HG03196 (cell line): ENCODE measurements around the gene NFIB.

Source experiments
- ATAC-seq: cut with Tn5 transposase; IDR thresholded peaks from one replicate; pipeline ENCODE4 v1.9.1; 2021; ENCODE audit not compliant: unreplicated experiment

The NFIB gene

GRCh38 chr9:14321517-14322130 is 7.7 kb upstream of the NFIB start:
- no peak for ATAC-seq

GRCh38 chr9:14320271-14321181 is 6.6 kb upstream of the NFIB start:
- no peak for ATAC-seq

DNA sequence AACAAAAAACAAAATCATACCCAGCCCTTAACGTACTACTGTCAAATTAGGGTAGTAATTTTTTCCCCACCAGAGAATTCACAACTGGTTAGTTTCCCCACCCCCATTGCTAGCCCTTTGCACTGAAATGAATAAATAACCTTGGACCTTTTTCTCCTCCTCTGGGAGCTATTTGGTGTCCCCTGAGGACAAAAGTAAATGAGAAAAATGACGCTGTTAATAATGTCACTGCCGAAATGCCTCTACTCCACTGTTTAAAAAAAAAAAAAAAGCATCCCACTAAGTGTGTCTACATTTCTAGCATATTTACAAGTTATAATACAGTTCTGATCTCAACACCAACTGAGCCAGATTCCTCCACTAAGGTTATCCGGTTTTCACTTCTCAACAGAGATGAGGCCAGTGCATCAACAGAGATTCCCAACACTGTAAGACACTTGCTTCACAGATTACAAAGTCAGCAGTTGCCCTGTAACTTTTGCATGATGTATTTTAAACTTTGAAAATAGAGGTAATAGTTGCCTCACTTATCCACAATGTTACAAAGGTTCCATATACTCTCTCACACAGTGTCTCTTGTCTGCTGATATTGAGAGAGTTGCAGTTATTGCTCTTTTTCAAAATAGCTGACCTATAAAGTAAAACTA is 5.1 kb upstream of the NFIB start:
- no peak for ATAC-seq

- no peak for ATAC-seq
Measured at GRCh38 chr9:14318361-14318760, 4.4 kb upstream of the NFIB start.

GRCh38 chr9:14317667-14318320 is 3.9 kb upstream of the NFIB start:
- ATAC-seq, result peak; percentile 29

- ATAC-seq, result no peak
Measured at GRCh38 chr9:14316602-14317300, 2.8 kb upstream of the NFIB start.

- no peak for ATAC-seq
Measured at GRCh38 chr9:14315875-14316601, 2.1 kb upstream of the NFIB start.

DNA sequence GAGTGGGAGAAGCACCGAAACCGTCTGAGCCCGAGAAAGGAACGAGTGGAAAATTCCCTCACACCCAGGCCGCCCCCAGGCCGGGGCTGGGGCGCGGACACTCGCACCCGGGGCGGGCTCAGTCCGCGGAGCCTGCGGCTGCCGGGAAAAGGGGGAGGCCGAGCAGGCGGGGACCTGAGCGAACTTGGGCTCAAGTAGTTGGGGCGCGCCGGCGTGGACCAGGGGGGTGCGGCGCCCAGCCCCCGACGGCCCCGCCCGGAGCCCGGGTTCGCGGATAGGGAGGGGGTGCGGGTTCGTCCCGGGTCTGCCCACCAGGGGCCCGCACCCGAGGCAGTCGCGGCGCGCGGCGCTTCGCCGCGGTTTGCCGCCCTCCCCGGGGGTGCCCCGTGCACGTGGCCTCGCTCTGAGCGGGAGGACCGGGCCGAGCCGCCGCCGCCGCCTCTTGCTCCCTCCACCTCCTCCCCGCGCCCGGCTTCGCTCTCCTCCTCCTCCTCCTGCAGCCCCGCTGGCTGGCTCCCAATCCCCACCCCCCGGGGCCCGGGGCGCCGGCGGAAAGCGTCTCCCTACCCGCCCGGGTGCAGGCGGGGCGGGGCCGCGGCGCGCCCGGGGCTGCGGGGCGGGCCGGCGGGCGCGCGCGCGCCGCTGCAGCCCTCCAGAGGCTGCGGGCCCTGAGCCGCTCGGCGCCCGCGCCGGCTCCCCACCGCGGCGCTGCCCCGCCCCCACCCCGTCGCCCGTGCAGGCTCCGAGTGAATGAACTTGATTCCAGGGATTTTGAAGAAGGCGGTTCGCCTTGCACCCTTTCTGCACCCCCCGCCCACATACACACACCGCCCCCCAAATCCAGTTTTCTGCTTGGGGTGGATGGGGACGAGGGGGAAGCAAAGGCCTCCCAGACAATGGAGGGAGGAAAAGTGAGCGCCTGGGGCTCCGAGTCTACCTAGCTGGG is 1.3 kb upstream of the NFIB start:
- ATAC-seq, result peak; percentile 34

DNA sequence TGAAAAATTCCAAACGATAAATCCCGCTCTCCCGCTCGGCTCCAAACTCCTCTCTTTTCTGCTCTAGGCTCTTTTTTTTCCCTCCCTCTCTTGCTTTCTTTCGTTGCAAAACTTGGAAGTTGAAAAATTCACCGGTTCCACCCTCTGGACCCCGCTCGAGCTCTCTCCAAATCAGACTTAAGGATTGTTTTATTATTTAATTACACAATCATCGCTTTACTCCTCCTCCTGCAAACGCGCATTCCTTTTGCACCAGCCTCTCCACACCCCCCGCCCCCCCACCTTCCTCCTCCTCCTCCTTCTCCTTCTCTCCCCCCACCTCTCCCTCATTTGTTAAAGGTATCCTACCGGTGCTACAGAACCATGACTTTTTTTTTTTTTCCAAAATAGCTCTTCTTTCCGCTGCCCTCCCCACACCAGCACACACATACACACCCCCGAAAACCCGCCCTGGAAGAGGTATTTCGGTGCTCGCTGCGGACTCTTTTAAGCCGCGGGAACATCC is 535 bp upstream of the NFIB start:
- no peak for ATAC-seq

DNA sequence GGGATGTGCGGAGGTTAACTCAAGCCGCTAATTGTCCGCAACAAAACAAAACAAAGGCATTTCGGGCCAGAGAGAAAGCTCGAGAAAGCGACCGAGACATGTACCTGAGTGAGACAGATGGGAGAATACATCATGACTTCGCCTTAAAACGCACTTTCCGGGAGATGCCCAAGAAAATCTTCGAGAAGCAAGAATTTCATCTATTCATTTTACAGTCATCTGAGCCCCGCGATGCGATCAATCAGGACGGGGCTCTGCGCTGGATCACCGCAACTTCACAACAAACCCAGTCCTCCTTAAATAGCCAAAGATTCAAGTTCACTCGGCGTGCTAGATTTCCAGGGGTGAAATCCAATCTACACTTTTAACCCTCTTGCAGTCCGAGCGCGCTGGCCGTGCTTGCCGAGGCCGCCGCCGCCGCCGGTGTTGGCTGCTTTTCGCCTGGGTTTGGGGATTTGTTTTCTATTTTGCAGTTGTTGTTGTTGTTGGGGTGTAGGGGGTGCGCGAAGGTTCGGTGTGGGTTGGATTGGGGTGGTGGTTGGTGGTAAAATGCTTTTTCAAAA is 482 bp downstream of the NFIB start:
- no peak for ATAC-seq

DNA sequence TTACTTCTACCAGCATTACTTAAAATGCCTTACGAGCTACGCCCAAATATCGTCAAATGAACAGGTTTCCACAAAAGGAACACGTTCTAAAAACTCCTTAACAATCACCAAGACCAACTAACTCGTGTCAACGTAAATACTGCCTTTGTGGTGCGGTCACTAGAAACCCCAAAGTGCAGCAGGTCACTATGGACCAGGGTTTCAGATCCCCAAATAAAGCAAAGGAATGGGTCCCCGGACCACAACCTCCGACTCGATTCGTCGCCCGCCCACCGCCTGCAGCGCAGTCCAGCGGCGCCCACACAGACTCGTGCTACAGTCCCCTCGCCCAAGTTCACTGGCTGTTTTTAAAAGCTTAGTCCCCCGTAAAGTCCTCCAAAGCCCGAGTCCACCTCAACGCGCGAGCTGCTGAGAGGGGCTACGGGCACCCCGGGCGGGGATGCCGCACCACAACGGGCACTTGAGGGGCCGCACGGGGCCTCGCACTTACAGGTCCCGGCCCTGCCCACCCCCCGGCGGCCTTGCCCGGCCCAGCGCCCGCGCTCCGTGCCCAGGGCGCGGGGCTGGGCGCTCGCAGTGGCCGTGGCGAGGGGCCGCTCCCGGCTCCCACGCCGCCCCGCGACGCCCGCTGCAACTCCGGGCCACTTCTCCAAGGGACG is 1.1 kb downstream of the NFIB start:
- ATAC-seq, result no peak

DNA sequence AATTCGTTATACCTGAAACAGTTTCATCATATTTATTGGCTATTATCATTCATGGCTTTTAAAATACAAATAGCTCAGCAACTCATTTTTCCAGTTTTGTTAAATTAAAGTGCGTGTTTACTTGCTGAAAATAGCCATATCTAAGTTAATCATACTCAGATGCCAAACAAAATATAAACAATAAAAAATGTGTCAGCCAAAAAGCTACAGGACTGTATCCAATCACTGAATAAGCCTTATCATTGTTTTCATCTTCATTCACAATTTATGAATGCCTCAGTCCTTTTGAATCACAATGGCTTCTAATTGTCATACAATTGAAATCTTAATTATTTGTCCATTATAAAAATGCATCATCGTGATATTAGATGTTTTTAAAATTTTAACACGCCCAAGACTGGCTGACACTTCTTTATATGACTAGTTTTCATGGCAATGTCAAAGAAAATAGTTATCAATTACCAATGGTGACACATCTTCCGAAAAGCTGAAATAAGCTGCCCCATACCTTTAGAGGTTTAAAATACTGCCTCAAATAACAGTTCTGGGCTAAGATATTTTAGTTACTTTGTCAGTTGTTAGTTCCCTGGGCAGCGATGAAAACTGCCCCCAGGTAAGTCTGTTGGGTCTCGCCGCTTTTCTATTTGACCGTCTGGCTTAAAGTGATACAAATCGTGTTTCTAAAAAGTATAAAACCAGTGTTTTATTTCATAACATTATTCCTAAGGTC is 1.8 kb downstream of the NFIB start:
- no peak for ATAC-seq

DNA sequence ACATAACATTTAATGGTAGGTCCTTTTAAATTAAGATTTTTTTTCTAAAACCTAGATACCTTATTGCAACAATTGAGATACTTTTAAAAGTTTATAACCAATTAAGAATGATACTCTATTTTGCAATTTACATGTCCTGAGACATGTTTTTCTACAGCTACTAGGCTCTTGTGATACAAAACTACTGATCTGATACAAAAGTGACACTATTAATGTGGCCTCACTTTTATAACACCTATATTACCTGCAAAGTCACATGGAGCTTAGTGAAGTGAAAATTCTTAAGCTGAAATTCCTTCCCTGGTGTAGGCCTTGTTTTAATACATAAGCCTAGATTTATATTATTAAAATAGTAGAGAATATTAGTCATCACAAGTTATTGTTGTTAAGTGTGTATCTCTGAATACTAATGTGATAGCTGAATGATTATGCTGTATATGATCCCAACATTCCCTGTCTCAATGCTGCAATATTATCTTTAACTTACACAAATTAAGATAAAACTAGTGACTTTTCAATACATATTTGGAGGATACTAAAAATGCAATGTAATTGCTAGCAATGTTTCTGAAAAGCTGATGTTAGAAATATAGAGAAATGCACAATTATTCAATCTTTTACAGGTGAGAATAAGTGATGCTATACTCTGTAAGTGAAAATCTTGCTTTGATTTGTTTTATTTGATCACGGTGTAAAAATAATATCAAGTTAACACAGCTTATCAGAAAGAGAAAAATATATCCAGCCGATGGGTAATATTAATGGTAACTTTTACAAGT is 2.6 kb downstream of the NFIB start:
- ATAC-seq, result no peak

- ATAC-seq, result no peak
Measured at GRCh38 chr9:14310311-14310710, 3.6 kb downstream of the NFIB start.

GRCh38 chr9:14309403-14309802 is 4.5 kb downstream of the NFIB start:
- no peak for ATAC-seq

GRCh38 chr9:14308853-14309145 is 5.1 kb downstream of the NFIB start:
- ATAC-seq, result no peak
